Measurements from ENCODE around the gene SSC4D. TPM values are rescaled to one million over a fixed set of nuclear protein-coding genes. Genes with fewer than 3 reads are reported as not detected.
A peak's percentile ranks its signal among the peaks of the same experiment; 100 is the strongest.

Gene SSC4D
- total RNA-seq, 2 donors from 2014 or later: 0.24 to 0.47 TPM

- H3K36me3 Mint-ChIP-seq: peaks cover 39% of the 10 kb centered on the region
- no peaks in the 10 kb centered on the region for H3K27me3 Mint-ChIP-seq
- DNase-seq (ENCODE audit: low spot score) (no peak), ATAC-seq (no peak)
- H3K27ac Mint-ChIP-seq: peak overlapping the region; percentile 27 to 38
- H3K4me3 Mint-ChIP-seq: no peak overlapping the region
- no peaks in the 10 kb centered on the region for H3K9me3 Mint-ChIP-seq
- H3K4me1 Mint-ChIP-seq (ENCODE audit: low read depth in 2 of 2): peaks cover 51 to 52% of the 10 kb centered on the region in 2 donors
These were observed 62.7 kb downstream of the SSC4D start for GRCh38 chr7:76346778-76347177.

- H3K9me3 Mint-ChIP-seq: no peaks in the 10 kb centered on the region
- DNase-seq (ENCODE audit: low spot score) (no peak), ATAC-seq (no peak)
- no peaks in the 10 kb centered on the region for H3K27me3 Mint-ChIP-seq
- H3K27ac Mint-ChIP-seq: peak overlapping the region; percentile 27 to 38
- H3K36me3 Mint-ChIP-seq: peaks cover 39% of the 10 kb centered on the region
- no peak overlapping the region for H3K4me3 Mint-ChIP-seq
- peaks cover 50 to 53% of the 10 kb centered on the region in 2 donors for H3K4me1 Mint-ChIP-seq (ENCODE audit: low read depth in 2 of 2)
These were observed 63.4 kb downstream of the SSC4D start for GRCh38 chr7:76346097-76346496.

GRCh38 chr7:76343931-76344321 is 65.6 kb downstream of the SSC4D start:
- H3K27ac Mint-ChIP-seq: no peak overlapping the region
- no peak overlapping the region for H3K4me3 Mint-ChIP-seq
- H3K27me3 Mint-ChIP-seq: no peaks in the 10 kb centered on the region
- no peaks in the 10 kb centered on the region for H3K9me3 Mint-ChIP-seq
- ATAC-seq: no peak
- peaks cover 44 to 57% of the 10 kb centered on the region in 2 donors for H3K4me1 Mint-ChIP-seq (ENCODE audit: low read depth in 2 of 2)
- peaks cover 34% of the 10 kb centered on the region for H3K36me3 Mint-ChIP-seq
- no peak for DNase-seq (ENCODE audit: low spot score)

- H3K4me3 Mint-ChIP-seq: no peak overlapping the region
- H3K36me3 Mint-ChIP-seq: peaks cover 34% of the 10 kb centered on the region
- peaks cover 44 to 57% of the 10 kb centered on the region in 2 donors for H3K4me1 Mint-ChIP-seq (ENCODE audit: low read depth in 2 of 2)
- no peaks in the 10 kb centered on the region for H3K27me3 Mint-ChIP-seq
- DNase-seq (ENCODE audit: low spot score) (no peak), ATAC-seq (peak; percentile 48 to 77)
- no peaks in the 10 kb centered on the region for H3K9me3 Mint-ChIP-seq
- no peak overlapping the region for H3K27ac Mint-ChIP-seq
These were observed 66.1 kb downstream of the SSC4D start for GRCh38 chr7:76343294-76343930.

GRCh38 chr7:76342222-76342621 is 67.3 kb downstream of the SSC4D start:
- no peak for DNase-seq (ENCODE audit: low spot score)
- no peaks in the 10 kb centered on the region for H3K9me3 Mint-ChIP-seq
- peaks cover 44 to 50% of the 10 kb centered on the region in 2 donors for H3K4me1 Mint-ChIP-seq (ENCODE audit: low read depth in 2 of 2)
- no peak for ATAC-seq
- peaks cover 28% of the 10 kb centered on the region for H3K36me3 Mint-ChIP-seq
- H3K4me3 Mint-ChIP-seq: no peak overlapping the region
- no peak overlapping the region for H3K27ac Mint-ChIP-seq
- no peaks in the 10 kb centered on the region for H3K27me3 Mint-ChIP-seq

GRCh38 chr7:76340617-76341131 is 68.8 kb downstream of the SSC4D start:
- Mint-ChIP-seq H3K9me3 (no peaks in the 10 kb centered on the region), H3K4me3 (no peak overlapping the region), H3K4me1 (ENCODE audit: low read depth in 2 of 2) (peaks cover 36 to 37% of the 10 kb centered on the region in 2 donors), H3K27ac (peak overlapping the region in 1 of 2 donors; percentile 1), H3K27me3 (no peaks in the 10 kb centered on the region), H3K36me3 (peaks cover 15% of the 10 kb centered on the region)
- no peak for DNase-seq (ENCODE audit: low spot score)
- ATAC-seq: no peak

Other genes starting within 250 kb of the SSC4D start
- gene SRRM3, start 207.8 kb downstream of the SSC4D start, total RNA-seq: not detected
- 10 to 100 TPM; 13.3 to 30.3 TPM for gene HSPB1, start 107.0 kb downstream of the SSC4D start, total RNA-seq
- gene YWHAG, start 50.7 kb downstream of the SSC4D start, total RNA-seq: 100 to 1,000 TPM; 115 to 154 TPM
- gene ZP3, start 15.3 kb upstream of the SSC4D start, total RNA-seq: 1 to 10 TPM in 1 of 2 donors, under 1 TPM in 1; 0.39 to 8.4 TPM
- 10 to 100 TPM; 34.3 to 36.5 TPM for gene DTX2, start 52.0 kb upstream of the SSC4D start, total RNA-seq
- gene UPK3B, start 100.9 kb upstream of the SSC4D start, total RNA-seq: 1 to 10 TPM; 1.6 to 5.0 TPM
- under 1 TPM; 0.36 to 0.76 TPM for gene SPDYE16, start 133.6 kb upstream of the SSC4D start, total RNA-seq
- gene POMZP3, start 217.6 kb upstream of the SSC4D start, total RNA-seq: 10 to 100 TPM; 12.9 to 14.9 TPM

Measured in natural killer cell treated with Interleukin-12 subunit alpha and Interleukin-12 subunit beta and Interleukin-15 and Interleukin-18, amount 100 ng/mL, for 72 hours (primary cell).